Mesothelial cell of epicardium (in vitro differentiated cells): ENCODE results near the gene PAX5. TPM values are rescaled to one million over a fixed set of nuclear protein-coding genes. Genes with fewer than 3 reads are reported as not detected.

Experiments
- DNase-seq, 2 experiments: peaks; one replicate each; pipeline ENCODE4 v3.0.0; 2021; ENCODE audit warnings: low spot score in 2 of 2; ENCODE audit not compliant: unreplicated experiment in 2 of 2
- H3K27ac Mint-ChIP-seq: 2 replicates; pipeline ENCODE4 v1.8.0; 2021; ENCODE audit warnings: mixed read lengths
- H3K27me3 Mint-ChIP-seq: 2 replicates; pipeline ENCODE4 v1.8.0; 2021; ENCODE audit warnings: low read depth, mixed read lengths
- H3K36me3 Mint-ChIP-seq: 2 replicates; pipeline ENCODE4 v1.8.0; 2021; ENCODE audit warnings: mixed read lengths
- H3K4me1 Mint-ChIP-seq: 2 replicates; pipeline ENCODE4 v1.8.0; 2021; ENCODE audit warnings: mixed read lengths
- H3K4me3 Mint-ChIP-seq: 2 replicates; pipeline ENCODE4 v1.8.0; 2021; ENCODE audit warnings: mild to moderate bottlenecking, moderate library complexity, mixed read lengths
- H3K9me3 Mint-ChIP-seq: 2 replicates; pipeline ENCODE4 v1.8.0; 2021; ENCODE audit warnings: mixed read lengths
- CTCF ChIP-seq: fragments of 200-600 bp; sonication (generic); IDR thresholded peaks from one replicate; pipeline ENCODE4 v1.5.0; 2021; ENCODE audit warnings: antibody characterized with exemption; ENCODE audit not compliant: unreplicated experiment
- total RNA-seq: library from RNA; stranded (reverse); gene quantifications from 3 replicates; pipeline ENCODE4 v1.2.1, GENCODE V29; 2021

The PAX5 gene
- total RNA-seq, 1 donor from 2014 or later, result not detected

- no peak overlapping the region for H3K4me3 Mint-ChIP-seq
- peaks cover 4% of the 10 kb centered on the region for H3K9me3 Mint-ChIP-seq
- no peaks in the 10 kb centered on the region for H3K4me1 Mint-ChIP-seq
- H3K27me3 Mint-ChIP-seq, result peaks cover 65% of the 10 kb centered on the region
- no peak for TF ChIP-seq CTCF
- H3K27ac Mint-ChIP-seq, result no peak overlapping the region
- no peaks in the 10 kb centered on the region for H3K36me3 Mint-ChIP-seq
- DNase-seq, result no peak
Measured at GRCh38 chr9:36928670-36929349, 105.3 kb downstream of the PAX5 start.

GRCh38 chr9:36928210-36928609, 105.9 kb downstream of the PAX5 start:
- peaks cover 4% of the 10 kb centered on the region for H3K9me3 Mint-ChIP-seq
- no peaks in the 10 kb centered on the region for H3K4me1 Mint-ChIP-seq
- H3K27ac Mint-ChIP-seq, result no peak overlapping the region
- DNase-seq, result no peak
- H3K4me3 Mint-ChIP-seq, result no peak overlapping the region
- no peaks in the 10 kb centered on the region for H3K36me3 Mint-ChIP-seq
- TF ChIP-seq CTCF, result no peak
- peaks cover 71% of the 10 kb centered on the region for H3K27me3 Mint-ChIP-seq

- no peaks in the 10 kb centered on the region for H3K36me3 Mint-ChIP-seq
- H3K4me3 Mint-ChIP-seq, result no peak overlapping the region
- H3K9me3 Mint-ChIP-seq, result no peaks in the 10 kb centered on the region
- DNase-seq, result no peak
- no peak overlapping the region for H3K27ac Mint-ChIP-seq
- H3K4me1 Mint-ChIP-seq, result no peaks in the 10 kb centered on the region
- TF ChIP-seq CTCF, result no peak
- H3K27me3 Mint-ChIP-seq, result peaks cover 88% of the 10 kb centered on the region
Measured at GRCh38 chr9:36924757-36925432, 109.2 kb downstream of the PAX5 start.

GRCh38 chr9:36924071-36924470, 110.0 kb downstream of the PAX5 start:
- Mint-ChIP-seq H3K36me3 (no peaks in the 10 kb centered on the region), H3K4me1 (no peaks in the 10 kb centered on the region), H3K27ac (no peak overlapping the region), H3K4me3 (no peak overlapping the region), H3K9me3 (peaks cover 2% of the 10 kb centered on the region), H3K27me3 (peaks cover 83% of the 10 kb centered on the region)
- DNase-seq, result no peak
- TF ChIP-seq CTCF, result no peak

GRCh38 chr9:36923025-36923625, 110.9 kb downstream of the PAX5 start:
- no peak overlapping the region for H3K27ac Mint-ChIP-seq
- peaks cover 82% of the 10 kb centered on the region for H3K27me3 Mint-ChIP-seq
- DNase-seq, result no peak
- H3K4me3 Mint-ChIP-seq, result no peak overlapping the region
- H3K4me1 Mint-ChIP-seq, result no peaks in the 10 kb centered on the region
- no peaks in the 10 kb centered on the region for H3K36me3 Mint-ChIP-seq
- peaks cover 10% of the 10 kb centered on the region for H3K9me3 Mint-ChIP-seq
- no peak for TF ChIP-seq CTCF
